ENCODE results near the gene TIMM22.

GRCh38 chr17:1032391-1032790, 35.5 kb downstream of the TIMM22 start:
- TF ChIP-seq CTCF (conservative IDR thresholded peaks at IDR 0.05; ENCODE audit: low read depth, low read length) (no peak), RAD21 (IDR thresholded peaks at IDR 0.05; ENCODE audit: low read length) (no peak), POLR2A (IDR thresholded peaks at IDR 0.05; ENCODE audit: low read depth, low read length) (no peak), RFX5 (IDR thresholded peaks at IDR 0.05; ENCODE audit: low read depth, low read length) (no peak)
- TF ChIP-seq, protein P1, sequence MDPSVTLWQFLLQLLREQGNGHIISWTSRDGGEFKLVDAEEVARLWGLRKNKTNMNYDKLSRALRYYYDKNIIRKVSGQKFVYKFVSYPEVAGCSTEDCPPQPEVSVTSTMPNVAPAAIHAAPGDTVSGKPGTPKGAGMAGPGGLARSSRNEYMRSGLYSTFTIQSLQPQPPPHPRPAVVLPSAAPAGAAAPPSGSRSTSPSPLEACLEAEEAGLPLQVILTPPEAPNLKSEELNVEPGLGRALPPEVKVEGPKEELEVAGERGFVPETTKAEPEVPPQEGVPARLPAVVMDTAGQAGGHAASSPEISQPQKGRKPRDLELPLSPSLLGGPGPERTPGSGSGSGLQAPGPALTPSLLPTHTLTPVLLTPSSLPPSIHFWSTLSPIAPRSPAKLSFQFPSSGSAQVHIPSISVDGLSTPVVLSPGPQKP (IDR thresholded peaks at IDR 0.05; ENCODE audit: borderline replicate concordance, low read depth, low read length), result no peak
